DMS 273 (cell line): ENCODE results near the gene EMP2.
"Not testable (repeated sequence)": the region's sequence is repeated elsewhere in the genome, so short reads cannot be mapped to it uniquely, and the experiment has no call there.

Experiments
- DNase-seq: peaks from one replicate; lab custom pipeline; 2025; ENCODE audit not compliant: unreplicated experiment; lab: John Stamatoyannopoulos, UW

Gene EMP2

GRCh38 chr16:10578474-10579316 is 1.7 kb downstream of the EMP2 start:
- DNase-seq: peak; percentile 64

GRCh38 chr16:10577305-10578202 is 2.8 kb downstream of the EMP2 start:
- peak; percentile 83 for DNase-seq

GRCh38 chr16:10576390-10577304 is 3.8 kb downstream of the EMP2 start:
- DNase-seq: no peak

DNA sequence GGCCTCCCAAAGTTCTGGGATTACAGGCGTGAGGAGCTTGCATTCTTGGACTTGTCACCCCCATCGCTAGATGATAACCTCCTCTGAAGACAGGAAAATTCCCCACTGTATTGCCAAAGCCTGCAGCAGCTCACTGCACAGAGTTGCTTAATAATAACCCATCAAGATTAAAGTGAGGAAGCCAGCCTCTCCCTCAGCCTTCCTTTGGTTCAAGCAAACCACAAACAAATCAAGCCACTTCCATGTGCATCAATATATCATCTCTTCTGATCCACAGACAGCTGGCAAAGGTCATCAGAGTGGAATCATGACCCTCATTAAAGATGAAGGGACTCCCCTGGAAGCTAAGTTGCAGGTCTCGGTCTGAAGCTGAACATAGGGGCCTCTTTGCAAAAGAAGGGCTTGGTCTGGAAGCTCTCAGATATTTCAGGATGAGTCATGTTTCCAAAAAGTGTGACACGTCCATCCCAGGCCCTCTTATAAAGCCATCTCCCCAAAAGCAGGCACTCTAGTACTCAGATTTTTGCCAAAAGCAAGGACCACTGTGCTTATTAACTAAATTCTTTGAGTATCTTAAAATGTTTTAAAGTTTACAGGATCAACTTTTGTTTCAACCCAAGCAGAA is 4.8 kb downstream of the EMP2 start:
- DNase-seq: no peak

GRCh38 chr16:10572611-10573010 is 7.8 kb downstream of the EMP2 start:
- no peak for DNase-seq

DNA sequence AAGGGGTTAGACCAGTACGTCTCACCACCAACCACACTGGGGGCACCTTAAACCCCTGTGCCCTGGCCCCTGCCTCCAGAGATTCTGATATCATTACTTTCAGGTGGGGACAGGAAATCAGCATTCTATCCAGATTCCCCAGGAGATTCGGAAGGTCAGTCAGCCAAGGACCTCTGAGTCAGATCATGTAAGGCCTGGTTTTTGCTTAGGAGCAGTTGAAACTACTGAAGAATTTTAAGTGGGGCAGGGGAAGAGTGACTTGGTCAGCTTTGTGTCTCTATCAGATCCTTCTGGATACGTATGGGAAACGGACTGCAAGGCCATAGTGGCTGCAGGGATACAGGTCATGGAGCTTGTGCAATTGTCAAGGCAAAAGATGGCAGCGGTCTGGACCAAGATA is 9.0 kb downstream of the EMP2 start:
- no peak for DNase-seq

DNA sequence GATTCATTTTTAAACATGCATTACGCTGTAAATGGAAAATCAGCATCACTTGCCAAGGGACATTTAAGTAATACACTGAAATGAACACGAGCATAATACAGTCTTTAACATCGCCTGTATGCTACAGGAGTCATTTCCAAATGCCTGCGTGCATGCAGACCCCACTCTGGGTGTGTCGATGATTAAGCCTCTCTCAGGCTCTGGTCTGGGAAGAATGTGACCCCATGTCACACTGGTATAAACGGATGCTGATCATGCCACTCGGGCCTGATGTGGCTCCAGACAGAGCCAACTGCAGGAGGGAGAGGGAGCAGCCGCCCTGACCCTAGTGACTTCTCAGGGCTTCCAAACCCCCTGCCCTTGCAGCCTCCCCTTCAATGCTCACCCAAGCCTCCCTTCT is 10.8 kb downstream of the EMP2 start:
- no peak for DNase-seq

DNA sequence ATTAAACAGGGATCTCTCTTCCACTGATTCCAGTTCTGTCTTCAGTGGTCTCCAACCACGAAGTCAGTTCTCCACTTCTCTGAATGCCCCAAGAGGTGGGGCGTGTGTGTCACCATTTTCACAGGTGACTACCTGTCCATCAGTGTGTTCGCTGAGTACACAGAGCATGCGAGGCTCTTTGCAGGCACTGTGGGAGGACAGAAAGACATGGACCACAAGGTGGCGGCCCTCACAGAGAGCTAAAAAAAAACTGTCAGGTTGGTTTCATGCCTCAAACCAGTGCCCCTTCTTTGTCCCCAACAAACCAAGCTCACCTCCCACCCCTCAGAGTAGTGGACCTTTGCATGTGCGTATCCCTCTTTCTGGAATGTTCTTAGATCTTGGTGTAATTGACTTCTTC is 13.8 kb downstream of the EMP2 start:
- no peak for DNase-seq

DNA sequence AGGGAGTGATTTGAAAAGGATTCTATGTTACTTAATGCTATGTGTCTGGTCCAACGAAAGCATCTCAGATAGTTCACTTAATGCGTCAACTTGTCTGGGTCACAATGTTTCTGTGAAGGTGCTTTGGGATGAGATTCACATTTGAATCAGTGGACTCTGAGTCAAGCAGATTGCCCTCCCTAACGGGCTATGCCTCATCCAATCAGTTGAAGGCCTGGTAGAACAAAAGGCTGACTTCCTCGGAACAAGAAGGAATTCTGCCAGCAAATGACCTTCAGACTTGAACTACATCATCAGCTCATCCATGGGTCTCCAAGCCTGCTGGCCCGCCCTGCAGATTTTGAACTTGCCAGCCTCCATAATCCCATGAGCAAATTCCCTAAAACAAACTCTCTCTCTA is 15.2 kb downstream of the EMP2 start:
- no peak for DNase-seq

DNA sequence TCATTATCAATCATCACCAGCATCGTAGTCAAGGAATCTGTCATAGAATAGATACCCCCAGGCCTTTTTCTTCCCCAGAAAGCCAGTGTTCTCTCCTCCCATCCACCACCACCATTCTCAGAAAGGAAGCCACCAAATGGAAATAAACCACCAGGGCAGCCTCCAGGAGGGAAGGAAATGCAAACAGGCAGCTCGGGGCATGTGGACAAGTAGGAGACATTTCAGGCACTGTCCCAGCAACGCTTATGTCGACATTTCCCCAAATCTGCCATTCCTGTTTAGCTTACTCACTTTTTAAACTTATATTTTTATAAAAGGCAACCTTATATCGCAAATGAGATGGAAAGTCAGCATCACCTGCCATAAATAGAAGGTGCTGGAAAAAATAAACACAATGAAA is 15.8 kb downstream of the EMP2 start:
- no peak for DNase-seq

DNA sequence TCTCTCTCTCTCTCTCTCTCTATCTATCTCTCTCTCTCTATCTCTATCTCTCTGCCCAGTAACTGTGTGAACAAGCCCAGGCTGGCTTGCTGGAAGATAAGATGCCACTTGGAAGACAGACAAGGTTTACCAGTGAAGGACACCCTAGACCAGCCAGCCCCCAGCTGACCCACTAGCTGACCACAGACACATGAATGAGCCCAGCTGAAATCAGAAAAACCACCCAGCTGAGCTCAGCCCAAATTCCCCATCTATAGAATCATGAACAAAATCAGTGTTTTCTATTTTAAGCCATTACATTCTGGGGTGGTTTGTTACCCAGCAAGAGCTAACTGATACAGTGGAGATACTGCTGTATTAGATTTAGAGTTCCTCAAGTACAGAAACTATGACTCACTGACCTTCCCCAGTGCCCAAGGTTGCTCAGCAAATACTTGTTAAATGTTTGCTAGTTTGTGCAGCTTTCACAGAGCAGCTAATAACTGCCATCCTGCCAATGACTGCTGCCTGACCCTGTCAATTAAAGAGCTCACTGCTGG is 18.0 kb downstream of the EMP2 start:
- no peak for DNase-seq

DNA sequence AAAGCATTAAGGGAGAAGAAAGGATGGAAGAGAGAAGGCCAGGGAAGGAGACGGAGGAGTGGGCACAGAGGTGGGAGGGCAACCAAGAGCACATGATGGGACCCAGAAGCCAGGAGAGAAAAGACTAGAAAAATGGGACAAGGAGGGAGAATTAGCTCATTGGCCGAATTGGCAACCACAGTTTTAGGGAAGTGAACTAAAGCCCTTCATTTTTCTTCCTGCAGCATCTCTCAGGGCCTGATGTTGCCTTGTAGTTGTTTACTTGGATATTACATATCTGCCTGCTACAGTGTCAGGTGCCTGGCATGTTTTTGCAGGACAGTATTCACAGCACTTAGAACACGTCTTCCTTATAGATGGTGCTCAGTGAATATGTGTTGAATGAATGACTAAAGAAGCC is 19.0 kb downstream of the EMP2 start:
- no peak for DNase-seq

- no peak for DNase-seq
Observed at GRCh38 chr16:10561001-10561400, 19.4 kb downstream of the EMP2 start.

DNA sequence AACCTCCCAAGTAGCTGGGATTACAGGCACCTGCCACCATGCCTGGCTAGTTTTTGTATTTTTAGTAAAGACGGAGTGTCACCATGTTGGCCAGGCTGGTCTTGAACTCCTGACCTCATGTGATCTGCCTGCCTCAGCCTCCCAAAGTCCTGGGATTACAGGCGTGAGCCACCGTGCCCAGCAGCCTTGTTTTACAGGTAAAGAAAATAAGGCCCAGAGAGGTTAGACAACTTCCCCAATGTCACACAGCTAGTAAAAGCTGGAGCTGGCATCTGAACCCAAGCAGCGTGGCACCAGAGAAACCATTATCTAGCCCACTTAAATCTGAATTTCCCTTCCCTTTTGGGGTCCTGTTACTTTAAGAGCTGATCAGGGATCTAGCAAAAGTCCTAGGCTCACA is 20.6 kb downstream of the EMP2 start:
- DNase-seq: not testable (repeated sequence)

DNA sequence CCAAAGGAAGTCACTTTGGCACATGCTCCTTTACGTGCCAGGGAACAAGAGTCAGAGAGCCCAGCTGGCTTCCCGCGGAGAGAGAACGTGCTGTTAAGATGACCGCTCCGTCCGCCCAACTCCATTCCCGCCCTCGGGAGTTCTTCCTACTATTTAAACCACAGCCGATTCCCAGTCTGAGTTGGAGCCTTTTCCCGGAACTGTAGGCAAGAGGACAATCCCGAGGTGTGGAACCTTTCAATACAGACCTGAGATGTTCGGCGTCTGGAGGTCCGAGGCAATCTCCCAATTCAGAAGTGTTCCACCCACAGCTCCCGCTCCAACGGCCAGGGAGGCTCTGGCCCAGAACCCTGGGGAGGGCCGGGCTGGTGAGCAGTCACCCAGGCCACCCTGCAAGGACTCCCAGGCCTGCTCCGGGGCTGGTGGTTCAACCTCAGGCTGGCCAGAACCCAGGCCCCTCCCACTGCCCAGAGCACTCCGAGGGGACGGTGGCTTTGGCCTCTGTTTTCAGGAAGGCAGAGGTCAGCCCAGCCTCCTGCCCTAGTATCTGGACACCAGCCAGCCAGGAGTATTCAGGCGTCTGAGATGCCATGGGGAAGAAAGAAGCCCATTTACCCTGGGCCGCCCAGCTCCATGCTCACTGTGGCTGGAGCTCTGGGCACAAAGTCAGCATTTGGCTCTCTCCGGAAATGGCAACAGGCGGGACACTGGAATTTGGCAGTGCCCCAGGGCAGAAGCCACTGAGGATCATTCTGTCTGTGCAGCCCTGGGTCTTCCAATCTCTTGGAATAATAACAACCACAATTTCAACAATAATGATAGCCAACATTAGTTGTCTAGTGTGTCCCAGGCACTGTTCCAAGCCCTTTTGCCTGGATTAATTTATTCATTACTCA is 21.4 kb downstream of the EMP2 start:
- no peak for DNase-seq

GRCh38 chr16:10558305-10558704 is 22.1 kb downstream of the EMP2 start:
- no peak for DNase-seq

DNA sequence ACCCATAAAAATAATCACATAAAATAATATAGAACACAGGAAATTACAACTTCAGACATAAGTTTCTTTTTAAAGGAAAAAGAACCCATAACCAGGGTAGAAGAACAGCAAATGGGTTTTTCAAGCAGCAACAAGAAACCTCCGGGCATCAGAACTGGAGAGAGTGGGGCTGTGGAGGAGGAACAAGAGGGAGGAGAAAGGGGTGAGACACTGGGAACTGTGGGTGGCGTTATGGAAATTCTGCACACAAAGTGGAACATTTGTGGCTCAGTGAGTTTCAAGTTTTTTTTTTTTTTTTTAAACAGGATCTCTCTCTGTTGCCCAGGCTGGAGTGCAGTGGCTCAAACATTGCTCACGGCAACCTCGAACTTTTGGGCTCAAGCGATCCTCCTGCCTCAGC is 22.6 kb downstream of the EMP2 start:
- DNase-seq: no peak

GRCh38 chr16:10556236-10556635 is 24.2 kb downstream of the EMP2 start:
- no peak for DNase-seq

DNA sequence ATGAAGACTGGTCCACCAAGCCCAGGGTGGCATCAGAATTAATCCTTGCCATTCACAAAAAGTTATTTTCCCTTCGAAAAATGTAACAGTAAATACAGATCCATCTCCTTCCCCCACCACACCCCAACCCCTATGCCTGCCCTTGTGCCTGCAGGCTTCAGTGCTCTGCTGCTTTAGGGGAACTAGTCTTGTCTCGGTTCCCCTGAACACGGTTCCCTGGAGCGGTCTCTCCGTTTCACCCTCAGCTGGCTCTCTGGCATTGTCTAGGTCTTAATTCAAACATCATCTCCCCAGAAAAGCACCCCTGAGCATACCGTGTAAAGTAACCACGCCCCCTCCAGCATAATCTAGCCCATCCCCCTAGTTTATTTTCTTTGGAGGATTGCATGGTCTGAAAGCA is 25.8 kb downstream of the EMP2 start:
- no peak for DNase-seq
